K562 (cell line): ENCODE measurements around the gene ZNF408. TPM values are rescaled to one million over a fixed set of nuclear protein-coding genes. Genes with fewer than 3 reads are reported as not detected.

Source experiments
- ATAC-seq: fragments of 200-7000 bp; cut with Tn5 transposase; 3 replicates; pipeline ENCODE4 v1.9.1; 2020; ENCODE audit warnings: moderate library complexity
- BruUV-seq: library from RNA; stranded (reverse); fragments of 400-500 nt; replicated peaks from 2 replicates; lab custom pipeline; 2021; lab: Mats Ljungman, UMichigan
- CTCF ChIA-PET: fragments of 300-600 bp; formaldehyde crosslinking; extraction: SDS; loops from one replicate; lab custom pipeline; 2021; ENCODE audit warnings: low intra/inter-chr PET ratio; lab: Yijun Ruan, JAX
- POLR2A ChIA-PET: fragments of 300-600, 350-650 bp; sonication (Branson Sonifier 250); formaldehyde crosslinking; extraction: SDS; loops from one replicate; lab custom pipeline; 2021; ENCODE audit warnings: antibody characterized with exemption, inconsistent platforms; lab: Yijun Ruan, JAX
- DNase-seq, 4 experiments: peaks; one replicate each; pipeline versions ENCODE4 v3.0.0 to v3.0.0-alpha.2; 2011 to 2018; ENCODE audit warnings: low spot score in 3 of 4, mixed read lengths in 3 of 4; ENCODE audit errors: extremely low read depth in 1 of 4
- FAIRE-seq: peaks from 2 replicates; lab custom pipeline; 2011; peaks lifted over from hg19 to GRCh38; lab: Jason Lieb, UNC
- H2AFZ ChIP-seq: 2 replicates; pipeline ENCODE4 v1.6.0; 2011; ENCODE audit warnings: low read depth, low read length, control low read depth, inconsistent platforms
- H3K27ac ChIP-seq: fragments of 200-600 bp; 3 replicates; pipeline ENCODE4 v1.8.0; 2011; ENCODE audit warnings: low read depth, mild to moderate bottlenecking, control low read depth, inconsistent platforms, low read length, moderate library complexity, mixed read lengths; ENCODE audit errors: extremely low read depth
- H3K27me3 ChIP-seq, 2 experiments: fragments of 300-600 bp in 1 of 2; 2 replicates in 1 of 2; 3 replicates in 1 of 2; pipeline versions ENCODE4 v1.6.0 to v1.8.0; 2011; ENCODE audit warnings: inconsistent platforms in 2 of 2, low read length in 2 of 2, mild to moderate bottlenecking in 1 of 2, mixed read lengths in 1 of 2, moderate library complexity in 1 of 2; ENCODE audit not compliant: control insufficient read depth in 2 of 2, insufficient read depth in 2 of 2
- H3K36me3 ChIP-seq: fragments of 300-600 bp; 3 replicates; pipeline ENCODE4 v1.8.0; 2011; ENCODE audit warnings: mild to moderate bottlenecking, low read length, inconsistent platforms; ENCODE audit not compliant: control insufficient read depth, insufficient read depth
- H3K4me1 ChIP-seq, 2 experiments: fragments of 200-600 bp in 1 of 2; replicated peaks in 1 of 2; 2 replicates in 1 of 2; 3 replicates in 1 of 2; pipeline versions ENCODE4 v1.5.1 to v1.8.0; 2011; ENCODE audit warnings: inconsistent platforms in 2 of 2, low read length in 2 of 2, mild to moderate bottlenecking in 1 of 2, mixed read lengths in 1 of 2, moderate library complexity in 1 of 2; ENCODE audit not compliant: control insufficient read depth in 2 of 2, insufficient read depth in 2 of 2
- H3K4me2 ChIP-seq: 2 replicates; pipeline ENCODE4 v1.6.1; 2011; ENCODE audit warnings: low read length, control low read depth, inconsistent platforms, mixed read lengths; ENCODE audit not compliant: insufficient read depth
- H3K4me3 ChIP-seq: fragments of 200-600 bp; sonication (generic), shearing (Covaris generic); 2 replicates; pipeline ENCODE4 v1.5.1; 2016; ENCODE audit warnings: control low read depth, inconsistent platforms
- H3K79me2 ChIP-seq: fragments of 200-600 bp; 3 replicates; pipeline ENCODE4 v1.8.0; 2011; ENCODE audit warnings: low read length, inconsistent platforms; ENCODE audit not compliant: control insufficient read depth, insufficient read depth
- H3K9ac ChIP-seq, 2 experiments: 2 replicates each; pipeline versions ENCODE4 v1.6.0 to v1.6.1; 2011; ENCODE audit warnings: low read depth in 2 of 2, low read length in 2 of 2, control low read depth in 1 of 2, inconsistent platforms in 1 of 2, mild to moderate bottlenecking in 1 of 2, mixed read lengths in 1 of 2; ENCODE audit not compliant: insufficient read depth in 1 of 2
- H3K9me1 ChIP-seq: one replicate; pipeline ENCODE4 v1.6.0; 2011; ENCODE audit warnings: inconsistent platforms, mild to moderate bottlenecking, low read length, moderate library complexity; ENCODE audit not compliant: control insufficient read depth, insufficient read depth
- H3K9me3 ChIP-seq: replicated peaks from 2 replicates; pipeline ENCODE4 v1.5.1; 2011; ENCODE audit warnings: low read depth, low read length, inconsistent platforms; ENCODE audit not compliant: control insufficient read depth, insufficient read depth
- H4K20me1 ChIP-seq: replicated peaks from 2 replicates; pipeline ENCODE4 v1.6.1; 2011; ENCODE audit warnings: low read length, inconsistent platforms, mixed read lengths; ENCODE audit not compliant: control insufficient read depth, insufficient read depth
- BRD4 ChIP-seq: fragments of 200-600 bp; sonication (generic); IDR thresholded peaks from 2 replicates; pipeline ENCODE4 v1.6.1; 2017; ENCODE audit warnings: inconsistent platforms
- FOXA3 ChIP-seq, 2 experiments: fragments of 450-650 bp in 1 of 2; sonication (generic) in 1 of 2; formaldehyde crosslinking; IDR thresholded peaks in 1 of 2; conservative IDR thresholded peaks in 1 of 2; 2 replicates each; pipeline versions ENCODE4 v1.4.0 to v1.8.0; 2020 to 2022; ENCODE audit warnings: mild to moderate bottlenecking in 2 of 2, missing genetic modification reagents in 1 of 2
- PRMT5 ChIP-seq: sonication (generic); formaldehyde crosslinking; IDR thresholded peaks from 2 replicates; pipeline ENCODE4 v1.5.0; 2020; ENCODE audit warnings: missing genetic modification reagents
- RBM14 ChIP-seq: fragments of 200-400 bp; formaldehyde crosslinking; IDR thresholded peaks from 2 replicates; pipeline ENCODE4 v1.6.1; 2018; ENCODE audit warnings: low read depth, mild to moderate bottlenecking, low read length, moderate library complexity, borderline replicate concordance; ENCODE audit not compliant: insufficient read depth
- ZBTB5 ChIP-seq: fragments of 450-650 bp; IDR thresholded peaks from 2 replicates; pipeline ENCODE4 v1.6.1; 2017; ENCODE audit warnings: antibody characterized with exemption
- ZBTB9 ChIP-seq: fragments of 450-650 bp; formaldehyde crosslinking; IDR thresholded peaks from 2 replicates; pipeline ENCODE4 v1.4.0; 2020; ENCODE audit warnings: mild to moderate bottlenecking, moderate library complexity
- ZFP36 ChIP-seq: fragments of 150-350 bp; IDR thresholded peaks from 2 replicates; pipeline ENCODE4 v1.6.1; 2018; ENCODE audit warnings: low read length, low read depth; ENCODE audit not compliant: partially characterized antibody
- ZFP91 ChIP-seq: sonication (generic); formaldehyde crosslinking; IDR thresholded peaks from 2 replicates; pipeline ENCODE4 v1.8.0; 2022; ENCODE audit warnings: mild to moderate bottlenecking, missing genetic modification reagents
- ZKSCAN1 ChIP-seq: fragments of 150-350 bp; IDR thresholded peaks from 2 replicates; pipeline ENCODE4 v1.6.1; 2016; ENCODE audit warnings: low read depth, low read length
- ZNF133 ChIP-seq: fragments of 250-450 bp; sonication (Bioruptor Pico); IDR thresholded peaks from 2 replicates; pipeline ENCODE4 v1.4.0; 2020; ENCODE audit warnings: mild to moderate bottlenecking
- ZNF143 ChIP-seq: sonication (generic); formaldehyde crosslinking; IDR thresholded peaks from 2 replicates; pipeline ENCODE4 v1.9.0; 2022; ENCODE audit warnings: mild to moderate bottlenecking, missing genetic modification reagents
- ZNF316 ChIP-seq: fragments of 450-650 bp; IDR thresholded peaks from 2 replicates; pipeline ENCODE4 v1.6.1; 2016
- ZNF609 ChIP-seq: sonication (generic); formaldehyde crosslinking; IDR thresholded peaks from 2 replicates; pipeline ENCODE4 v1.8.1; 2023; ENCODE audit warnings: missing genetic modification reagents, mild to moderate bottlenecking, borderline replicate concordance
- WGBS: fragments of 100-300 bp; shearing (Covaris generic); methylation state at CpG from one replicate; pipeline ENCODE4 v1.1.6; 2016; ENCODE audit warnings: low coverage, mixed read lengths; ENCODE audit not compliant: insufficient coverage; ENCODE audit errors: missing lambda C conversion rate; 5-methylcytosine and 5-hydroxymethylcytosine counted together
- in situ Hi-C: fragments of 300-500 bp; cut with MboI; formaldehyde crosslinking; loops from 4 replicates; pipeline ENCODE4 v1.15.0; 2018; ENCODE audit warnings: inconsistent platforms, mixed read lengths
- intact Hi-C: fragments of 100-400 bp; cut with micrococcal nuclease; formaldehyde crosslinking; loops from 2 replicates; pipeline ENCODE4 v1.14.2; 2022
- polyA plus RNA-seq, 8 experiments: library from polyadenylated mRNA; depleted of rRNA in 4 of 8; stranded (reverse) in 5 of 8; unstranded in 3 of 8; fragments of >200 nt; fragmentation: Nextera tagmentation in 2 of 8; fragmentation: Illumina TruSeq in 1 of 8; extraction: Ambion mirVana in 2 of 8; extraction: Trizol in 1 of 8; gene quantifications; 2 replicates each; pipeline versions ENCODE4 v1.2.1 to v1.2.3, GENCODE V29; 2011 to 2014; ENCODE audit warnings: inconsistent platforms in 1 of 8, missing spikeins in 1 of 8
- total RNA-seq, 7 experiments: library from RNA; depleted of rRNA in 6 of 7; stranded (reverse); fragments of >200 nt in 6 of 7; fragmentation: Illumina TruSeq in 2 of 7; extraction: Trizol in 2 of 7; gene quantifications; 2 replicates each; pipeline versions ENCODE4 v1.2.1 to v1.2.3, GENCODE V29; 2011 to 2021; ENCODE audit warnings: low replicate concordance in 1 of 7

Gene ZNF408
- total and polyA plus RNA-seq, 9 of the 15 experiments (the other 6 are each of a cell fraction or from before 2014, with no cell fraction given) = 0.15 to 18.4 (median 7.4) TPM

GRCh38 chr11:46693597-46694012 lies 7.2 kb upstream of the ZNF408 start:
- FAIRE-seq (no peak), ATAC-seq (no peak), DNase-seq (no peak)
- no peak overlapping the region for H3K4me2 ChIP-seq
- peaks cover 7% of the 10 kb centered on the region; the same call in 1 of the 3 replicates for H3K79me2 ChIP-seq
- no peak overlapping the region for H3K27ac ChIP-seq
- H3K9ac ChIP-seq = peak overlapping the region in 1 of 2 experiments; percentile 74; a peak in 1 of 4 replicates
- ChIA-PET POLR2A (interaction anchor here (0.6 to 1.1 kb wide), 3 partner anchors 8 to 18 kb away, joined by 3 to 5 read pairs (median 4); no protein-coding TSS in a partner anchor), CTCF (no interaction called here)
- H3K4me1 ChIP-seq = peaks cover 17 to 25% of the 10 kb centered on the region in 2 experiments; a peak in 4 of 5 replicates
- H3K27me3 ChIP-seq = no peaks in the 10 kb centered on the region
- peaks cover 26% of the 10 kb centered on the region; the same call in 2 of the 3 replicates for H3K36me3 ChIP-seq
- no peaks in the 10 kb centered on the region for H3K9me3 ChIP-seq
- H3K9me1 ChIP-seq = no peaks in the 10 kb centered on the region
- no peaks in the 10 kb centered on the region for H4K20me1 ChIP-seq
- H2AFZ ChIP-seq = no peak overlapping the region
- in situ Hi-C loops = no loop called here
- WGBS = 62% methylated on average over 2 of the region's 2 CpGs
- intact Hi-C loops = no loop called here
- BruUV-seq = no TSS peak
- no peak overlapping the region for H3K4me3 ChIP-seq
- TF ChIP-seq ZFP91 = no peak
- TF ChIP-seq ZNF609 (CRISPR knock-in tag) = no peak
- TF ChIP-seq ZBTB9 (CRISPR knock-in tag) = no peak
- TF ChIP-seq BRD4 = no peak
- no peak for TF ChIP-seq ZNF133 (CRISPR knock-in tag)
- no peak for TF ChIP-seq ZFP36
- TF ChIP-seq ZNF143 (CRISPR knock-in tag) = no peak
- no peak for TF ChIP-seq ZKSCAN1
- TF ChIP-seq PRMT5 (CRISPR knock-in tag) = no peak
- TF ChIP-seq RBM14 = no peak
- TF ChIP-seq ZBTB5 = no peak
- no peak for TF ChIP-seq ZNF316
- TF ChIP-seq FOXA3 (CRISPR knock-in tag; conservative IDR thresholded peaks at IDR 0.05 in 1 of 2, IDR thresholded peaks at IDR 0.05 in 1 of 2) = no peak
